Ectodermal cell (in vitro differentiated cells): ENCODE data around the gene SLC25A28.

Experiments used
- H3K27ac ChIP-seq: 2 replicates; pipeline ENCODE4 v1.7.0; 2013; ENCODE audit warnings: mild to moderate bottlenecking, low read depth, low read length; ENCODE audit not compliant: insufficient read depth, poor library complexity, severe bottlenecking
- H3K27me3 ChIP-seq: 2 replicates; pipeline ENCODE4 v1.7.0; 2013; ENCODE audit warnings: mild to moderate bottlenecking, low read length; ENCODE audit not compliant: insufficient read depth, control insufficient read depth, poor library complexity, severe bottlenecking
- H3K36me3 ChIP-seq: one replicate; pipeline ENCODE4 v1.7.0; 2013; ENCODE audit warnings: low read length; ENCODE audit not compliant: control insufficient read depth, insufficient read depth
- H3K4me1 ChIP-seq: one replicate; pipeline ENCODE4 v1.7.0; 2013; ENCODE audit warnings: low read length; ENCODE audit not compliant: control insufficient read depth, insufficient read depth
- H3K4me3 ChIP-seq: 2 replicates; pipeline ENCODE4 v1.7.0; 2013; ENCODE audit warnings: low read depth, low read length, control low read depth; ENCODE audit not compliant: insufficient read depth
- H3K9me3 ChIP-seq: 2 replicates; pipeline ENCODE4 v1.7.0; 2013; ENCODE audit warnings: mild to moderate bottlenecking, low read length, moderate library complexity; ENCODE audit not compliant: control insufficient read depth
- WGBS, 2 experiments: methylation state at CpG; one replicate each; pipeline ENCODE4 v1.1.7; 2013; ENCODE audit warnings: missing lambda C conversion rate in 2 of 2; 5-methylcytosine and 5-hydroxymethylcytosine counted together

The SLC25A28 gene

DNA sequence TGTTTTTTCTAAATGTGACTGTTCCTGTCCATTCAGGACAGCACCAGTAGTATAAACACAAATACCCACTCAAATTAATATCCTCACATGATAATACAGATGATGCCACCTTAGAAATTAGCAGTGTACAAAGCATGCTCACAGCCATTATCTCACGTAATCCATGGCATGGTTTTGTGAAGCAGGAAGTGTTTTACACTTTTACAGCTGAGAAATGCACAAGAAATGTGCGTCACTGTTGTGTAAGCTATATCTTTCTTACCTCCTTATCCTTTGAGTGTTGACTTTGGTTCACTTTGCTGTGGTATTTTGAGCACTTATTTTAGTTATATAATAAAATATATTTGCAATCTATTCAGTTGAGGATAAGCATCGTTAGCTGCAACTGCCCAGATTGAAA, 55.9 kb downstream of the SLC25A28 start:
- Histone ChIP-seq H3K9me3 (no peaks in the 10 kb centered on the region), H3K27ac (no peak overlapping the region), H3K27me3 (no peaks in the 10 kb centered on the region), H3K4me3 (no peak overlapping the region), H3K4me1 (no peaks in the 10 kb centered on the region), H3K36me3 (no peaks in the 10 kb centered on the region)
- 87 to 91% methylated on average over 3 of the region's 3 CpGs for WGBS, 2 experiments

DNA sequence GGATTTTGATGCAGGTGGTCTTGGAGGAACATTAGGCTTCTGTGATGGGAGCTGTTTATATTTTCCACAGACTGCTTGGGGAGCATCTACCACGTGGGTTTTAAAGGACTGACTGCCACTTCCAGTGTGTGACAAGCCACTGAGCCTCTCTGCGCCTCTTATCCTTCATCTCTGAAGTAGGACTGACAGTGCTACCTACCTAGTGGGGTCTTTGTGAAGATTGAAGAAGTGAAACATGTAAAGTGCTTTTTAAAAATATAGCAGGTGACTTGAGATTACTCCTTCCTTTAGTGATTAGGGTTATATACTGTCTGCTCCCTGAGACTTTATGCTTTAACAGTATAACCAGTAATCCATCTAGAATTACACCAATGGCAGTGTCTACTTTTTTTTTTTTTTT, 57.6 kb downstream of the SLC25A28 start:
- no peaks in the 10 kb centered on the region for H3K36me3 ChIP-seq
- 65 to 77% methylated on average over 2 of the region's 2 CpGs for WGBS, 2 experiments
- no peak overlapping the region for H3K27ac ChIP-seq
- no peaks in the 10 kb centered on the region for H3K4me1 ChIP-seq
- no peaks in the 10 kb centered on the region for H3K27me3 ChIP-seq
- no peak overlapping the region for H3K4me3 ChIP-seq
- H3K9me3 ChIP-seq: no peaks in the 10 kb centered on the region
